SKM-1 (cell line): ENCODE data around the gene RNF113B.

ENCODE experiments used
- DNase-seq: peaks from one replicate; lab custom pipeline; 2025; ENCODE audit not compliant: unreplicated experiment; lab: John Stamatoyannopoulos, UW

The RNF113B gene

DNA sequence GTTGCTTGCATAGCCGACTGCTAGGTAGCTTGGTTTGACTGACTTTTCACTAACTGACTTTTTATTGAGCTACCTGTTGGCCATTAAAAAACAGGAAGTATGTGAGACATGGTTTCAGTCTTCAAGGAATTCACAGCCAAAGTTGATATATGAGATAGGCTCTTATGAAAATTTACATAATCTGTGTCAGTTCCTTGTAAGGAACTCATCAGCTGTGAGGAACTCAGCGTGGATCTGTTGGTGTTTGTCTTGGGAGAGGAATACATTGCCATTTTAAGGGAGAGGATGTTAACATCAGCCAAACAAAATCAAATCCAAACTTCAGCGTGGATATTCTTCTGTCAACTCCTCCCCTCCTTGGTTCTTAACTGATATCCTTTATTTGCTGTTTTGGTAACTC, 2.0 kb downstream of the RNF113B start:
- no peak for DNase-seq

- DNase-seq: no peak
These were observed 2.8 kb downstream of the RNF113B start for GRCh38 chr13:98174307-98174706.

DNA sequence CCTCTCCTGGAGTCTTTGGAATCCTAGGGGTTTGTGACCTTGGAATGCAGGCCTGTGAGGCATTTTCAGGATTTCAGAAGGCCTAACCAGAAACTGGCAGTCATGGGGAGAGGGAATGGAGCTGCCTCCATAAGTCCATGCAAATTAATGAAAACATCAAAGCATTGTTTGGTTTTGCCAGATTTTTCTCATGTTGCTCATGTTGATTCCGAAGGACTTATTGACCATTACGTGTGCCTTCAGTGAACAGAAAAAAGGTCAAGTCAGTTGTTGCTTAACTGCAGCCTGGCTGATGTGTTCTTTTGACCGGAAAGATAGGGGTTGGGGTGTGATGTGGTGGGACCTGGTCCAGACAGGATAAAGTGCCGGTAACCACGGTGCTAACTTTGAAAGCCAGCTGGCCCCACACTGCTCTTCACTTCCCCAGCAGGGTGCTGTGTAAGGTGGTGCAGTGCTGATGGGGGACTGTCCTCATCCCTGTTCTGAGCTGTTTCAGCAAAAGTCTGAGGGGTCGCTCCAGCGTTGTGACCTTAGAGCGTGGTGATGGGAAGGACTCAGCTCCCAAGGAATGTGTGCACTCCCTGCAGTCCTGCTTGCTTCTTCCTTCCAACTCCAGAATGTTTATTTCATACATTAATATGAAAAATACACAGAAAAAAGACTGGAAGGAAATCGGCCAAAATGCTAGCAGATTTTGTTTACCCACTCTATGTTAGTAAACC, 3.5 kb downstream of the RNF113B start:
- DNase-seq: no peak

DNA sequence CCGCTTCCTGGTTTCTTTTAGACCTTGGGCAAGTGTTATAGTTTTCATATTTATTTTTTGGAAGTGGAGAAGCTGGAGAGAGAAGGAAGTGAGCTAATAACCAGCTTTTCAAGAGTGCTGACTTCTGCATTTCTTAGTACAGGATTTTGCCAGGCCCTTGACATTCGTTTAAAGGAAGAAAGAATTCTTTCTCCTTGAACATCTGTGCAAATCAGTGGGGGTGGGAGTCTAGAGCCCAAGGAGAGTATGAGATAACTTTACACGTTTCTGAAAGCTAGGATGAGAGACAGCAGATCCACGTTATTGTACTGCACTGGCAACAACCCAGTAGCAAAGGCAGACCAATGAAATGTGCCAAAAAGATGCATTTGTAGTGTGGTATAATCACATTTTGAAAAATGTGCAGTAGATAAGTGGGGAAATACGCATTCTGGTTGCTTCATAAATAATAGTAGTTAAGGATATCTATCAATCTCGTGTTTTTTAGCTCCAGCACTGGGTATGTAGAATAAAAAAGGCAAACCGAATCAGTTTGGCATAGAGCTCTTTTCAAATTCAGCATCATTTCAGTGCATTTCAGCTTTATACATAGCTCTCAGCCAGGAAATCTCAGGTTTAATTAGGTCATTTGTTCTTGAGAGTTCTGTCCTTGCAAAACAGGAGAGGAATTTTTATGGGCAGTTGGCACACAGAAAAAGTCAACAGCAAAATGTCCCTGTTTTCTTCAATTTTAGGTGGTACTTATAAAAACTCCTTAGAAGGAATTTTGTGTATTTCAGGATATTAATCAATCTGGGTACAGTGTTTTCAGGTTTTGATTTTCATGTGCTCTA, 4.3 kb downstream of the RNF113B start:
- DNase-seq: no peak

DNA sequence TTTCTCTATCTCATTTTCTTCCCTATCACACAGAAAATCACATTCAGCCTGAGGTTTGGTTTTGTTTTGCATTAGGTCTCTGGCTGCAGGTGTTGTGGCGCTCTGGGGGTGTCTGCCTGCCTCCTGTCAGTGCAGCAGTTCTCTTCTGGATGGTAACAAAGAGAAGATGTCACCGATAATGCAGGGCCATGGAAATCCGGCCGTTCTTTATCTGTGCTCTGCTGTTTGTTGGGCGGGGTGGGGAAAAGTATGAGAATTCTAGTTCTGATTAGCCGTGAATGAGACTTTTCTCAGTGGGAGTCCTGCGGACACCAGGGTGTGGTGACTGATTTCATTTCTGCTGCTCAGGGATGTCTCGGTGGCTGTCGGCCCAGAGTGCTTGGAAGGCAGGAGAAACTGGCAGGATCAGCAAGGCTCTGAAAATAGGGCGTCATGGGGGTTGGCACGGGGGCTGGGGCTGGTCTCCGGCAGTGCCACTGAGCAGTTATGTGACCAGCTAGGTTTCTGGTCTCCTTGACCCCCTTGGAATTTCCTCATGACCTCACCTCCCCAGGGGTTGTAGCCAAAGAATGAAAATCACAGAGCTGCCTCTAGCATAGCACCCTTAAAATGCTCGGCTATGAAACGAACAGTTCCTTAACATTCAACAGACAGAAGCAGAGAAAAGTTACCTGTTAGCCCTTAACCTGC, 5.0 kb downstream of the RNF113B start:
- no peak for DNase-seq

DNA sequence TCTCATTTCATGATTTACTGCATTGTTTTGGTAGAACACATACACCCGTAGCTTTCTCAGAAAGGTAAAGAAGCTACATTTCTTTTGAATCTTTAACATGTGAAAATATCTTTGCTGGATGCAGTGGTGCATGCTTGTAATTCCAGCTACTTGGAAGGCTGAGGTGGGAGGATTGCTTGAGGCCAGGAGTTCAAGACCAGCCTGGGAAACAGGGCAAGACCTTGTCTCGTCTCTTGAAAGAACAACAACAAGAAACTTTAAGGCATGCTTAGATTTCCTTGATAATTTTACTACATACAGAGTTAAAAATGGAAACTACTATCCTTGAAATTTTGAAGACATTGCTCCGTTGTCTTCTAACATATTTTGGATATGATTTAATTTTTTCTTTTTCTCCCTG, 7.7 kb downstream of the RNF113B start:
- no peak for DNase-seq

GRCh38 chr13:98162935-98163334, 14.1 kb downstream of the RNF113B start:
- no peak for DNase-seq

GRCh38 chr13:98158172-98158899, 18.7 kb downstream of the RNF113B start:
- DNase-seq: no peak

- no peak for DNase-seq
These were observed 19.5 kb downstream of the RNF113B start for GRCh38 chr13:98157609-98158008.

- DNase-seq: no peak
These were observed 19.9 kb downstream of the RNF113B start for GRCh38 chr13:98157188-98157587.

GRCh38 chr13:98156259-98156658, 20.8 kb downstream of the RNF113B start:
- no peak for DNase-seq

GRCh38 chr13:98155475-98156109, 21.5 kb downstream of the RNF113B start:
- DNase-seq: no peak

DNA sequence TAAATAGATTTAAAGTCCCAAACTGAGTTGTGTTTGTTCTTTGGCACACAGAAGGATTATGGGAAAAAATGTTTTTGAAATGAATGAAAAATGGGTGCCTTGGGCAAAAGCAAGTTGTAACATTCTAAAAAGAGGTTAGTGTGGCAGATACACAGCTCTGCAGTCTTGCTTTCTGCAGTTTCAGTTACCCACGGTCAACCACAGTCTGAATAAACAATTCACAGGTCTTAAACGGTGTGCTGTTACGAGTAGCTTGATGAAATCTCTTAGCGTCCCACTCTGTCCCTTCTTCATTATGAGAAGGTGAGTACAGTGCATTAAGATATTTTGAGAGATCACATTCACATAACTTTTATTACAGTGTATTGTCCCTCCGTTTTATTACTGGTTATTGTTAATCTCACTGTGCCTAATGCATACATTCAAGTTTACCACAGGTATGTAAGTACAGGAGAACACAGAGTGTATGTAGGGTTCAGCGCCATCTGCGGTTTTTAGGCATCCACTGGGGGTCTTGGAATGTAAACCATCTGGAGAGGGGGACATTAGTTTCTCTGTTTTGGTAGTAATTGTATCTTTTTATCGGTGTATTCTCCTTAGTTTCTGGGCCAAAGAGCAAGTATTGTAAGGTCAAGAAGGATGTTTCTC, 26.1 kb downstream of the RNF113B start:
- DNase-seq: no peak

DNA sequence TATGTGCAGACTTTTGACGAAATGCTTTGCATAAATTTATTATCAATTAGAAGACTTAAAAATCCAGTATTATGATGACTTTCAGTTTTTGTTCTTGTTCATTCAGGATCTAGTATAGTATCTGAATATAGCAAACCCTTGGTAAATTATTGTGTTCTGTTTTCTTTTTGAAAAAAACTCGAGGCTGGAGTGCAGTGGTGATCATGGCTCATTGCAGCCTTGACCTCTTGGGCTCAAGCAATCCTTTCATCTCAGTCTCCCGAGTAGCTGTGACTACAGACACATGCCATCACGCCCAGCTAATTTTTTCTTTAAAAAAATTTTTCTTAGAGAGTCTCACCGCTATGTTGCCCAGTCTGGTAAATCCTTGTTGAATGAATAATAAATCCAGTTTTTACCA, 29.5 kb downstream of the RNF113B start:
- DNase-seq: no peak

DNA sequence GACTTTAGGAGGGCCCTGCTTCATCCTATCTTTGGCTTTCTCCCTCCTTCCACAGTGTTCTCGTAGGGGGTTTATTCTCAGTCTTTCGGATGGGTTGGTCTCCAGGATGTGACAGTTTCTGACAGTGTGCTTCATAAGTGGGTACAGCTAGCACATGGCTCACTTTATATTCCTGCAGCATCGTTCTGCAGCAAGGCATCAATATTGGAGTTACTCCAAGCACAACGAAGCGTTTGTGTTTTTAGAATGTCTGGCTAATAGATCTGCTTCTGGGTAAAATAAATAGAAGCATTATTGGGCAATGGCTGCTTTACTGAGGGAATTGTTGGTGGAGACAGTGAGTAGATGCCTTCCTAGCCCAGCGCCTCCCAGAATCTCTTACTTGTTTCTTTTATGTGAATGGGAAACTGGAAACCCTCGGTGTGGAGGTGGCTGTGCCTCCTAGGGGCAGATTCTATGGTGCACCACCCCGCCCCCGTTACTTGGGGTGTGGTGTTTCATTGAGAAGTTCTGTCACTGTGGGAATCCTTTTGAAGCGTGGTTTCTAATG, 32.2 kb downstream of the RNF113B start:
- DNase-seq: no peak

DNA sequence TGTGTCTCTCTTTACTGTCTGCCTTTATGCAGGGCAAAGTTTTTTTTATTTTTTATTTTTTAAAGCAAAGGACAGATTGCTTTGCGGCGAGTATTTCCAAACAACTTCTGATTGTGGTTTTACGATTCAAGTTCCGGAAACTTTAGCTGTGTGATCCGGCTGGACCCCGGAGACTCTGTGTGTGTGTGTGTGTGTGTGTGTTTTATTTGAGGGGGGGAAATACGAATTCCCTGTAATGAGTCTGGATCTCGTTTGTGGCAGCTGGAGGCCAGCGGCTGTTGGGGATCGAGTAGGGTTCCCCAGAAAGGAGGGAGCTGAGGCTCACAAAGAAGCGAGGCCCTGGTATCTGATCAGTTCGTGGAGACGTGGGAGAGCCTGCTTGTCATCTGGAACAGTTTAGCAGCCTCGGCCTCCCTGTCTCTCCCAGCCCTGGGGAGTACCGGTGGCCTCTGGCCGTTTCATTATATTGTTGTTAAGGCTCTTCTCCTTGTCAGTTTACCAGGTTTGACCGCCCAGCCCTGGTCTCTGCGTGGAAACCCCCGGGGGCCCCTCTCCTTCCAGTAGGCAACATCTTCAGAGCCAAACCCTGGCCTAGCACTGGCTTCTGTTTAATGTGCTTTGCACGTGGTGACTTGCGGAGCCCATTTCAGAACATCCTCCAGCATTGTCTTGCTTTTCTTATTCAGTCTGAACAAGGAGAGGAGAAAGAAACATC, 32.9 kb downstream of the RNF113B start:
- no peak for DNase-seq

GRCh38 chr13:98143601-98144026, 33.5 kb downstream of the RNF113B start:
- DNase-seq: no peak

DNA sequence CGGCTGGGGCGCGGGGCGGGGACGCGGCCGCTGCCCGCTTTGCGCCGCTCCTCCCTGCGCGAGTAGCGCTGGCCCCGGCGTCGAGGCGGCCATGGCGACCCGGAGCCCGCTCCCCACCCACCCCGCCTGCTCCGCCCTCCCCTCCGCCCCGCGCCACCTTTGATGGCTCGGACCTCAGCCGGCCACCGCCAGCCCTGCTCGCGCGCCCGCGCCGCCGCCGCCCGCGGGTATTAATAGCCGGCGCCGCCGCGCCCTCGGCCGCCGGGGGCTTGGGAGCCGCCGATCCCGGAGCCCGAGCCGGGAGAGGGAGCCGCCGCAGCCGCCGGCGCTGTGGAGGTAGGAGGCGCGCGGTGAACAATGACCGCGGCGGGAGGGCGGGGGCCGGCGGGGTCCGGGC, 33.9 kb downstream of the RNF113B start:
- no peak for DNase-seq
